Osteoblast (primary cell): ENCODE measurements around the gene NVL. TPM values are rescaled to one million over a fixed set of nuclear protein-coding genes. Genes with fewer than 3 reads are reported as not detected.

Experiments used
- DNase-seq: peaks from one replicate; pipeline ENCODE4 v3.0.0; 2011; ENCODE audit warnings: low spot score, mixed read lengths; ENCODE audit not compliant: insufficient read length; ENCODE audit errors: missing footprints
- H2AFZ ChIP-seq: 2 replicates; pipeline ENCODE4 v1.6.0; 2011; ENCODE audit warnings: mild to moderate bottlenecking, low read length
- H3K27ac ChIP-seq: 2 replicates; pipeline ENCODE4 v1.5.1; 2011; ENCODE audit warnings: mild to moderate bottlenecking, low read depth, low read length, moderate library complexity
- H3K27me3 ChIP-seq: 2 replicates; pipeline ENCODE4 v1.6.0; 2012; ENCODE audit warnings: mild to moderate bottlenecking, control low read depth, inconsistent platforms, low read length, moderate library complexity; ENCODE audit not compliant: insufficient read depth
- H3K36me3 ChIP-seq: 2 replicates; pipeline ENCODE4 v1.5.1; 2011; ENCODE audit warnings: mild to moderate bottlenecking, low read length, control low read depth, moderate library complexity; ENCODE audit not compliant: insufficient read depth
- H3K4me1 ChIP-seq: 2 replicates; pipeline ENCODE4 v1.5.1; 2011; ENCODE audit warnings: mild to moderate bottlenecking, low read length, control low read depth, moderate library complexity; ENCODE audit not compliant: insufficient read depth
- H3K4me2 ChIP-seq: 2 replicates; pipeline ENCODE4 v1.6.0; 2011; ENCODE audit warnings: mild to moderate bottlenecking, low read length; ENCODE audit not compliant: insufficient read depth
- H3K4me3 ChIP-seq: fragments of 200-600 bp; sonication (generic); 3 replicates; pipeline ENCODE4 v1.5.1; 2012; ENCODE audit warnings: mild to moderate bottlenecking, low read length, inconsistent platforms; ENCODE audit not compliant: insufficient read depth
- H3K79me2 ChIP-seq: 2 replicates; pipeline ENCODE4 v1.6.0; 2012; ENCODE audit warnings: mild to moderate bottlenecking, low read length, control low read depth, inconsistent platforms; ENCODE audit not compliant: insufficient read depth
- H3K9me3 ChIP-seq: 2 replicates; pipeline ENCODE4 v1.5.1; 2011; ENCODE audit warnings: low read depth, low read length, control low read depth
- H4K20me1 ChIP-seq: 2 replicates; pipeline ENCODE4 v1.6.0; 2012; ENCODE audit warnings: mild to moderate bottlenecking, low read length, control low read depth; ENCODE audit not compliant: insufficient read depth
- small RNA-seq: library from RNA; depleted of rRNA; stranded (forward); fragments of <200 nt; gene quantifications from one replicate; pipeline ENCODE3, GENCODE V24; 2012
- total RNA-seq: library from RNA; depleted of rRNA; stranded (reverse); fragments of >200 nt; gene quantifications from 2 replicates; pipeline ENCODE4 v1.2.3, GENCODE V29; 2012
- TF ChIP-seq, protein P1 (sequence below): IDR thresholded peaks from 2 replicates; pipeline ENCODE4 v1.5.1; 2011; ENCODE audit warnings: mild to moderate bottlenecking, low read depth, low read length, moderate library complexity; ENCODE audit errors: extremely low read depth

The NVL gene
- total RNA-seq, 1 donor: 20.6 TPM

DNA sequence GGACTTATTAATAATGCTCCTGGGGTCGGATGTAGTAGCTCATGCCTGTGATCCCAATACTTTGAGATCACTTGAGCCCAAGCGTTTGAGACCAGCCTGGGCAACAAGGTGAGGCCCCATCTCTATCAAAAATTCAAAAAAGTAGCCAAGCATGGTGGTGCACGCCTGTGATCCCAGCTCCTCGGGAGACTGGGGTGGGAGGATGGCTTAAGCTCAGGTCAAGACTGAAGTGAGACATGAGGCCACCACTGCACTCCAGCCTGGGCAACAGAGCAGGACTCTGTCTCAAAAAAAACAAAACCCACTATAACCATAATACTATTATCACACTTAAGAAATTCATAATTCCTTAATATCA is 148.5 kb downstream of the NVL start:
- H2AFZ ChIP-seq: no peak overlapping the region
- H3K79me2 ChIP-seq: peaks cover 29% of the 10 kb centered on the region
- H3K4me1 ChIP-seq: peaks cover 18% of the 10 kb centered on the region
- H3K27me3 ChIP-seq: no peaks in the 10 kb centered on the region
- no peak for DNase-seq
- peaks cover 24% of the 10 kb centered on the region for H4K20me1 ChIP-seq
- H3K36me3 ChIP-seq: peaks cover 15% of the 10 kb centered on the region
- no peak overlapping the region for H3K4me3 ChIP-seq
- no peak overlapping the region for H3K27ac ChIP-seq
- no peak overlapping the region for H3K4me2 ChIP-seq
- TF ChIP-seq, protein P1, sequence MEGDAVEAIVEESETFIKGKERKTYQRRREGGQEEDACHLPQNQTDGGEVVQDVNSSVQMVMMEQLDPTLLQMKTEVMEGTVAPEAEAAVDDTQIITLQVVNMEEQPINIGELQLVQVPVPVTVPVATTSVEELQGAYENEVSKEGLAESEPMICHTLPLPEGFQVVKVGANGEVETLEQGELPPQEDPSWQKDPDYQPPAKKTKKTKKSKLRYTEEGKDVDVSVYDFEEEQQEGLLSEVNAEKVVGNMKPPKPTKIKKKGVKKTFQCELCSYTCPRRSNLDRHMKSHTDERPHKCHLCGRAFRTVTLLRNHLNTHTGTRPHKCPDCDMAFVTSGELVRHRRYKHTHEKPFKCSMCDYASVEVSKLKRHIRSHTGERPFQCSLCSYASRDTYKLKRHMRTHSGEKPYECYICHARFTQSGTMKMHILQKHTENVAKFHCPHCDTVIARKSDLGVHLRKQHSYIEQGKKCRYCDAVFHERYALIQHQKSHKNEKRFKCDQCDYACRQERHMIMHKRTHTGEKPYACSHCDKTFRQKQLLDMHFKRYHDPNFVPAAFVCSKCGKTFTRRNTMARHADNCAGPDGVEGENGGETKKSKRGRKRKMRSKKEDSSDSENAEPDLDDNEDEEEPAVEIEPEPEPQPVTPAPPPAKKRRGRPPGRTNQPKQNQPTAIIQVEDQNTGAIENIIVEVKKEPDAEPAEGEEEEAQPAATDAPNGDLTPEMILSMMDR: no peak
- H3K9me3 ChIP-seq: no peaks in the 10 kb centered on the region

DNA sequence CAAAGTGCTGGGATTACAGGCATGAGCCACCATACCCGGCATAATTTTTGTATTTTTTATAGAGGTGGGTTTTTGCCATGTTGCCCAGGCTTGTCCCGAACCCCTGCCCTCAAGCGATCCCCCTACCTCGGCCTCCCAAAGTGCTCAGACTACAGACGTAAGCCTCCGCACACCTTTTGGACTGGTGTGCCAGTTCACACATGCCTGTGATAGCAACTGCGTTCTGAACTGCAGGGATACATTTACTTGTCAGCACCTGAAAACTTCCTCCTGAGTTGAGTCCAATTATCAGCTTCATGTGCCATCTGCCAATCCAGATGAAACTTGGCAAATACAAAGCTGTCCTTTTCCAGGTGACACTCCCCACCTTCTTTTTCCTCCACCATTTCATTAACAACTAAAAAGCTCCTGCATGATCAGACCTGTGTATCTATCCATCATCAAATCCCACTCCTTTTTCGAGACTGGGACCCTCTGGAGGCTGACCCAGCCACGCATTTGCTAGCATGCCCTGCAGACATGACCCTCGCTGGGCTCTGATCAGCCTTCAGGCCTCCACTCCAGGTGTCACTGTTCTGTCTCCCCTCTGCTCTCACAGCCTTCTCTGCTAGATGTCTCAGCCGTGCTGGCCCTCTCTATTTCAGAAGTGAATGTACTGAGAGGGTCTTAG is 149.1 kb downstream of the NVL start:
- TF ChIP-seq, protein P1: no peak
- no peaks in the 10 kb centered on the region for H3K9me3 ChIP-seq
- H3K4me1 ChIP-seq: peaks cover 18% of the 10 kb centered on the region
- peaks cover 24% of the 10 kb centered on the region for H3K79me2 ChIP-seq
- no peak overlapping the region for H3K4me3 ChIP-seq
- H2AFZ ChIP-seq: no peak overlapping the region
- no peak overlapping the region for H3K27ac ChIP-seq
- H4K20me1 ChIP-seq: peaks cover 20% of the 10 kb centered on the region
- no peak for DNase-seq
- H3K36me3 ChIP-seq: peaks cover 12% of the 10 kb centered on the region
- no peak overlapping the region for H3K4me2 ChIP-seq
- no peaks in the 10 kb centered on the region for H3K27me3 ChIP-seq

DNA sequence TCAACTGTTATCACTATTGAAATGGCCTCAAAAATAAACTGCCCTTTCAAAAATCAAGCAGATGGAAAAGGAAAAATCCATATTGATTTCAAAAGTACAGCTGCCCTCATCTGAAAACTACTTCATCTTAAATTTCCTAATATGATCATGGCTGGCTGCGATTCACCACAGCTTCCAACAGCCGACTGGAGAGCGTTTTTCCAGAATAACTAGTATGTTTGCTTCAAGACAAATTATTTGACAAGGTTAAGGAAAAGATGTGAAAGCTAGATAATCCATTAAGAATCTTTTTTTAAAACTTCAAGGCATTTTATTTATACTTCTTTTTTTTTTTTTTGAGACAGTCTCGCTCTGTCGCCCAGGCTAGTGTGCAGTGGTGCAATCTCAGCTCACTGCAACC is 151.1 kb downstream of the NVL start:
- TF ChIP-seq, protein P1: no peak
- peaks cover 3% of the 10 kb centered on the region for H3K79me2 ChIP-seq
- H3K4me2 ChIP-seq: no peak overlapping the region
- H2AFZ ChIP-seq: no peak overlapping the region
- no peaks in the 10 kb centered on the region for H3K27me3 ChIP-seq
- no peak overlapping the region for H3K27ac ChIP-seq
- peaks cover 6% of the 10 kb centered on the region for H3K4me1 ChIP-seq
- no peaks in the 10 kb centered on the region for H3K9me3 ChIP-seq
- H3K36me3 ChIP-seq: no peaks in the 10 kb centered on the region
- no peak overlapping the region for H3K4me3 ChIP-seq
- DNase-seq: no peak
- peaks cover under 1% of the 10 kb centered on the region for H4K20me1 ChIP-seq

DNA sequence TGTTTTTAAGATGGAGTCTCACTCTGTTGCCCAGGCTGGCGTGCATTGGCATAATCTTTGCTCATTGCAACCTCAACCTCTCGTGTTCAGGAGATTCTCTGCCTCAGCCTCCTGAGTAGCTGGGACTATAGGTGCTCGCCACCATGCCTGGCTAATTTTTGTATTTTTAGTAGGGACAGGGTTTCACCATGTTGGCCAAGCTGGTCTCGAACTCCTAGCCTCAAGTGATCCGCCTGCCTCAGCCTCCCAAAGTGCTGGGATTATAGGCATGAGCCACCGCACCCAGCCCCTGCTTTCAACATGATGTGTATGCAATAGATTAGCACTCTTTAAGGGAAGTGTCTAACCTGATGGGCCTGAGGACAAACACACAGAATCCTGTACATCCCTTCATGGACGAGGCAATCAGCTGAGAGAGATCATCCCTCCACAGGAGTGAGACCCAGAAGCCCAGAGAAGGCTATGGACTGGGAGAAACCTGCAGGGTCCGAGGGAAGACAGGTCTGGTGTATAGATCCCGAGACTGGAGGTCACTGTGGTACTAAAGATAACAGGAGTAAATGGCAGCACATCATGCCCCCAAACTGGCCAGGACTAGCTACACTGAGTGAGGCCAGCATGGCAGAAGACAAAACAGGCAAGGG is 152.5 kb downstream of the NVL start:
- H3K4me1 ChIP-seq: peaks cover 4% of the 10 kb centered on the region
- H3K79me2 ChIP-seq: no peaks in the 10 kb centered on the region
- no peak overlapping the region for H3K27ac ChIP-seq
- H3K36me3 ChIP-seq: no peaks in the 10 kb centered on the region
- H2AFZ ChIP-seq: no peak overlapping the region
- no peak overlapping the region for H3K4me2 ChIP-seq
- peaks cover 2% of the 10 kb centered on the region for H3K27me3 ChIP-seq
- H4K20me1 ChIP-seq: no peaks in the 10 kb centered on the region
- TF ChIP-seq, protein P1: no peak
- H3K9me3 ChIP-seq: no peaks in the 10 kb centered on the region
- no peak for DNase-seq
- no peak overlapping the region for H3K4me3 ChIP-seq

Small RNAs within 50 kb of the gene (small RNA-seq; reads per million reads assigned to genes)
- gene MIR320B2 (not detected), gene RF00139 (not detected), gene RNU6-1008P (not detected)

Other genes starting within 250 kb of the NVL start
- 35.5 and 36.5 TPM in 2 replicates for gene FBXO28, start 216.1 kb downstream of the NVL start, total RNA-seq
- 85.0 and 87.2 TPM in 2 replicates for gene DEGS1, start 146.9 kb downstream of the NVL start, total RNA-seq
- 36.2 and 46.3 TPM in 2 replicates for gene CNIH4, start 26.7 kb upstream of the NVL start, total RNA-seq
- gene WDR26, start 104.6 kb upstream of the NVL start, total RNA-seq: 78.9 and 80.2 TPM in 2 replicates